ENCODE data around the gene TMEM187.

TMEM187 gene

DNA sequence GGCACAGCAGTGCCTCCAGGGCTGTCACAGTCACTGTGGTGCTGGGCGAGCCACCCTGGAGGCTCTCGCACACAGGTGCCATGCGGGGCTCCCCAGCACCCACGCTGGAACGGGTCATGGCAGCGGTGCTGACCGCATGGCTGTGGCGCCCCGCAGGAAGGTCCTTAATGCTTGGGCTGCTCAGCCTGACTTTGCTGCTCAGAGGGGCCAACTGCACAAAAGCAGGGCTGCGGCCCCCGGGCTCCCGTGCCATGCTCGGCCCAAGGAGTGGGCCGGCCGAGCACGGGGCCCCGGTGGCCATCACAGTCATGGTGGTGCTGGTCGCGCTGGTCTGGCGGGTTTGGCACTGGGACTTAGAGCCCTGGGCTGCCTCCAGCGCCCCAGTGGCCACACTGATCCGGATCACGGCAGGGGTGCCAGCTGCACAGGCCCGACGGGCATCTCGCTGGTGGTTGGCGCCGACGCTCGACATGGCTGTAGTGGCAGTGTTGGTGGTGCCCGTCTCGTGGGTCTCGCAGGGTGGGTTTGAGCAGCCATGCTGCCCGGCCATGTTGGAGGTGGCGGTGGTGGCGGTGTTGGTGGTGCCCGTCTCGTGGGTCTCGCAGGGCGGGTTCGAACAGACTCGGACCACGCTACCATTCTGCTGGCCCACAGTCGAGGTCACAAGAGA is 17.9 kb upstream of the TMEM187 start:
- TF ChIP-seq, protein P1, sequence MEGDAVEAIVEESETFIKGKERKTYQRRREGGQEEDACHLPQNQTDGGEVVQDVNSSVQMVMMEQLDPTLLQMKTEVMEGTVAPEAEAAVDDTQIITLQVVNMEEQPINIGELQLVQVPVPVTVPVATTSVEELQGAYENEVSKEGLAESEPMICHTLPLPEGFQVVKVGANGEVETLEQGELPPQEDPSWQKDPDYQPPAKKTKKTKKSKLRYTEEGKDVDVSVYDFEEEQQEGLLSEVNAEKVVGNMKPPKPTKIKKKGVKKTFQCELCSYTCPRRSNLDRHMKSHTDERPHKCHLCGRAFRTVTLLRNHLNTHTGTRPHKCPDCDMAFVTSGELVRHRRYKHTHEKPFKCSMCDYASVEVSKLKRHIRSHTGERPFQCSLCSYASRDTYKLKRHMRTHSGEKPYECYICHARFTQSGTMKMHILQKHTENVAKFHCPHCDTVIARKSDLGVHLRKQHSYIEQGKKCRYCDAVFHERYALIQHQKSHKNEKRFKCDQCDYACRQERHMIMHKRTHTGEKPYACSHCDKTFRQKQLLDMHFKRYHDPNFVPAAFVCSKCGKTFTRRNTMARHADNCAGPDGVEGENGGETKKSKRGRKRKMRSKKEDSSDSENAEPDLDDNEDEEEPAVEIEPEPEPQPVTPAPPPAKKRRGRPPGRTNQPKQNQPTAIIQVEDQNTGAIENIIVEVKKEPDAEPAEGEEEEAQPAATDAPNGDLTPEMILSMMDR (IDR thresholded peaks at IDR 0.05) = no peak
- H3K9me3 ChIP-seq = no peaks in the 10 kb centered on the region
- peaks cover 60% of the 10 kb centered on the region for H3K36me3 ChIP-seq
- H3K4me1 ChIP-seq (ENCODE audit: control insufficient read depth in 1 of 2, insufficient read depth in 1 of 2, low read depth in 1 of 2, low read length in 1 of 2) = peaks cover 0 to under 1% of the 10 kb centered on the region in 2 experiments
- H3K4me3 ChIP-seq (ENCODE audit: low read depth in 1 of 2, low read length in 1 of 2) = no peak overlapping the region
- no peak overlapping the region for H3K27ac ChIP-seq
- no peaks in the 10 kb centered on the region for H3K27me3 ChIP-seq

DNA sequence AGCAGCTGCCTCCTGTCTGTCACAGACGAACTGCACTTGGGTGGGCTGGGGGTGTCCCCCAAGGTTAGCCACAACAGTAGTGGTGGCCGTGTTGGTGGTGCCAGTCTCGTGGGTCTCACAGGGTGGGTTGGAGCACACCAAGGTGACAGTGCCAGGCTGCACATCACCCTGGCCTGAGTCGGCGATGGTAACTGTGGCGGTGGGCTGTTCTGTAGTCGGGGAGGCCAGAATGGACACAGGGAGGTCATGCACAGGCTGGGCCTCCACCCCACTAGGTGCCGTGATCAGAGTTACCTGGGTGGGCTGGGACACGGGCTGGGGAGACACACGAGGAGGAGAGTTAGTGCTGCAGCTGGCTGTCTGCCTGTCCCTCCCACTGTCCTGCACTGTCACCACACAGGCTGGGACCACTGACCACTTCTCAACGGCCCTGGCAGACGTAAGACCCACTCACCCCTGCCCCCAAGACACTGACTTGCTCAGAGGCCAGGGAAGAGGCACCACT is 17.3 kb upstream of the TMEM187 start:
- Histone ChIP-seq H3K27ac (no peak overlapping the region), H3K36me3 (peaks cover 65% of the 10 kb centered on the region), H3K4me1 (ENCODE audit: control insufficient read depth in 1 of 2, insufficient read depth in 1 of 2, low read depth in 1 of 2, low read length in 1 of 2) (no peaks in the 10 kb centered on the region), H3K27me3 (no peaks in the 10 kb centered on the region), H3K9me3 (no peaks in the 10 kb centered on the region), H3K4me3 (ENCODE audit: low read depth in 1 of 2, low read length in 1 of 2) (no peak overlapping the region)
- TF ChIP-seq, protein P1 (IDR thresholded peaks at IDR 0.05) = no peak

DNA sequence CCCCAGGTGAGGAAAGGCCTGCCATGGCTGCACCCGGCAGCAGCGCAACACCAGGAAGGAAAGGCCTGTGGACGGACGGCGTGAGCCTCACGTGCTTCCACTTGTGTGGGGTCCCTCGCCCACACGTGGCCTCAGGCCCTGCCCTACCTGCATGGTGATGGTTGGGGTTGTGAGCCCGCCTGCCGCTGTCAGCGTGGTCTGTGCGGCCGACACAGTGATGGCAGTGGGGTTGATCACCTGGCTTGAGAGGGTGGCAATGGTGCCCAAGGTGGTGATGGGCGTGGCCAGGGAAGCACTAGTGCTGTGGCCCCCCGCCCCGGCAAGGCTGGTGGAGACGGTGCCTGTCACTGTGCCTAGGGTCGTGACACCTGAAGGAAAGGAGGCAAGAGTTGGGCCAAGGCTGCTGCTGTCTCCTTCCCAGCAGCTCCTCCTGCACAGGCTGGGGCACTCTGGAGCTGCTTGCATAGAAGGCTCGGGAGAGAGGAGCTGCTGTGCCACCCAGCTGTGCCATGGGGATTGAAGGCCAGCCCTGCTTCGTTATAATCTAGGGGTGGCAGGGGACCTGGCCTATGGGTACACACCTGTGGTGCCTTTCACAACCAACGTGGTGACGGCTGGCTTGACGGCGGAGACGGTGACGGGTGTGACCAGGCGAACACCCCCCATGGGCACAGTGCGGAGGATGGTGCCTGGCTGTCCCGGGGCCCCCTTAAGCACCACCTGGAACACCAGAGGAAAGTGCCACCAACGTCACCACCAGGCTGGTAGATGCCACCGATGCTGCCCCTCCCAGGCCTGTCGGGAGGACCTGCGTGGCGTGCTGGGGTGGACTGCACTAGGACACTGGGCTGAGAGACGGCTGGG is 16.3 kb upstream of the TMEM187 start:
- TF ChIP-seq, protein P1 (IDR thresholded peaks at IDR 0.05) = no peak
- no peaks in the 10 kb centered on the region for H3K4me1 ChIP-seq (ENCODE audit: control insufficient read depth in 1 of 2, insufficient read depth in 1 of 2, low read depth in 1 of 2, low read length in 1 of 2)
- no peaks in the 10 kb centered on the region for H3K27me3 ChIP-seq
- H3K9me3 ChIP-seq = no peaks in the 10 kb centered on the region
- peaks cover 65% of the 10 kb centered on the region for H3K36me3 ChIP-seq
- no peak overlapping the region for H3K4me3 ChIP-seq (ENCODE audit: low read depth in 1 of 2, low read length in 1 of 2)
- no peak overlapping the region for H3K27ac ChIP-seq

DNA sequence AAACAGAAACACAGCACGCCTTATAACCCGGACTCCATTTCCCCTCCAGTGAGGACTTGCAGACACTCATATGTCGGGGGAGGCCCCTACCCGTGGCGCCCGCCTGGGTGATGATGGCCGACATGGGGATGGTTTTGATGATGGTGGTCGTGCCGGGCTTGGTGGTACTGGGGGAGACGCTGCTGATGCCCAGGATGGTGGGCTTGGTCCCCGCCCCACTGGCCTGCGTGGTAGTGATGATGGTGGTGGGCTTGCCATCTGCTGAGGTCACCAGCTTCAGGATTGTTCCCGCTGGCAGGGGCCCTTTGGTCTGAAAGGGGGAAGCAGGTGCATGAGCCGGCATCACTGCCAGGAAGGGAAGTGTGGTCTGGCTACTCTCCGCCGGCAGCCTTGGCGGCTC is 15.3 kb upstream of the TMEM187 start:
- Histone ChIP-seq H3K27me3 (no peaks in the 10 kb centered on the region), H3K9me3 (no peaks in the 10 kb centered on the region), H3K27ac (no peak overlapping the region), H3K36me3 (peaks cover 67% of the 10 kb centered on the region), H3K4me1 (ENCODE audit: control insufficient read depth in 1 of 2, insufficient read depth in 1 of 2, low read depth in 1 of 2, low read length in 1 of 2) (no peaks in the 10 kb centered on the region), H3K4me3 (ENCODE audit: low read depth in 1 of 2, low read length in 1 of 2) (no peak overlapping the region)
- TF ChIP-seq, protein P1 (IDR thresholded peaks at IDR 0.05) = no peak

DNA sequence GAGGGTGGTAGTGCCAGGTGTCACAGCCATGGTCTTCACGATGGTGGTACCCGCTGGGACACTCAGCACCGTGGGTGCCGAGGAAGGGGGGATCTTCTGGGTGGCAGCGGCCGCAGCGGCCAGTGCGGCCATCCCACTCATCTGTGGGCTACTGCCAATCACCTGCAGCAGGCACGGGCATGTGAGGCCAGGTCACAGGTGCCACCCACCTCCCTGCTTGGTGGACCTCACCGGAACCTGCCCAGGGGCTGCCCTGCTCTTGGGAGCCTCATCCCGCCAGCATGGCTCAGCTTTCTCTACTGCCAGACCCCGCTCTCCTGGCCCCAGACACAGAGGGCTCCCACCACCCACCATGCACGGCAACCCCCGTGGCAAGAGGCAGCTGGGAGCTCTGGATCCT is 13.9 kb upstream of the TMEM187 start:
- Histone ChIP-seq H3K4me3 (ENCODE audit: low read depth in 1 of 2, low read length in 1 of 2) (no peak overlapping the region), H3K36me3 (peaks cover 67% of the 10 kb centered on the region), H3K9me3 (no peaks in the 10 kb centered on the region), H3K27ac (no peak overlapping the region), H3K27me3 (no peaks in the 10 kb centered on the region), H3K4me1 (ENCODE audit: control insufficient read depth in 1 of 2, insufficient read depth in 1 of 2, low read depth in 1 of 2, low read length in 1 of 2) (no peaks in the 10 kb centered on the region)
- TF ChIP-seq, protein P1 (IDR thresholded peaks at IDR 0.05) = no peak
